Loucy (cell line): Measurements from ENCODE around the gene LY6G5C.

Source experiments
- H2AFZ ChIP-seq: fragments of 200-600 bp; sonication (generic); 2 replicates; pipeline ENCODE4 v1.6.0; 2016; ENCODE audit warnings: antibody characterized with exemption, mild to moderate bottlenecking, low read length, moderate library complexity
- H3F3A ChIP-seq: fragments of 200-600 bp; 2 replicates; pipeline ENCODE4 v1.6.0; 2016; ENCODE audit warnings: antibody characterized with exemption, low read depth, mild to moderate bottlenecking
- H3K27me3 ChIP-seq: fragments of 200-600 bp; sonication (generic); 2 replicates; pipeline ENCODE4 v1.6.1; 2014; ENCODE audit warnings: low read length, mild to moderate bottlenecking; ENCODE audit not compliant: insufficient read depth, poor library complexity, severe bottlenecking
- H3K36me3 ChIP-seq: fragments of 200-600 bp; sonication (generic); 2 replicates; pipeline ENCODE4 v1.6.1; 2016; ENCODE audit warnings: low read length; ENCODE audit not compliant: insufficient read depth
- H3K4me1 ChIP-seq: fragments of 200-600 bp; sonication (generic); 2 replicates; pipeline ENCODE4 v1.5.1; 2014; ENCODE audit warnings: low read length, mild to moderate bottlenecking; ENCODE audit not compliant: insufficient read depth, poor library complexity, severe bottlenecking
- H3K4me2 ChIP-seq: fragments of 200-600 bp; sonication (generic); 2 replicates; pipeline ENCODE4 v1.6.0; 2014; ENCODE audit warnings: antibody characterized with exemption, low read length, low read depth, mild to moderate bottlenecking; ENCODE audit not compliant: poor library complexity, severe bottlenecking
- H3K4me3 ChIP-seq: fragments of 200-600 bp; sonication (generic); 2 replicates; pipeline ENCODE4 v1.5.1; 2014; ENCODE audit warnings: low read length, mild to moderate bottlenecking, mixed read lengths; ENCODE audit not compliant: poor library complexity, severe bottlenecking
- H3K79me2 ChIP-seq: fragments of 200-600 bp; sonication (generic); 2 replicates; pipeline ENCODE4 v1.6.1; 2014; ENCODE audit warnings: low read length; ENCODE audit not compliant: insufficient read depth
- H3K9ac ChIP-seq: fragments of 200-600 bp; sonication (generic); 2 replicates; pipeline ENCODE4 v1.6.0; 2014; ENCODE audit warnings: mild to moderate bottlenecking, low read depth, low read length, moderate library complexity; ENCODE audit not compliant: poor library complexity, severe bottlenecking
- H3K9me2 ChIP-seq: fragments of 200-600 bp; sonication (generic); replicated peaks from 2 replicates; pipeline ENCODE4 v1.6.1; 2016; ENCODE audit warnings: low read depth, low read length, mixed read lengths
- H3K9me3 ChIP-seq: fragments of 200-600 bp; sonication (generic); 2 replicates; pipeline ENCODE4 v1.6.1; 2014; ENCODE audit warnings: mild to moderate bottlenecking, antibody characterized with exemption, low read length, low read depth; ENCODE audit not compliant: insufficient read depth
- H4K20me1 ChIP-seq: fragments of 200-600 bp; sonication (generic); 2 replicates; pipeline ENCODE4 v1.6.0; 2014; ENCODE audit warnings: antibody characterized with exemption, low read length, mild to moderate bottlenecking; ENCODE audit not compliant: insufficient read depth, poor library complexity, severe bottlenecking
- EZH2phosphoT487 ChIP-seq: fragments of 200-600 bp; IDR thresholded peaks from 2 replicates; pipeline ENCODE4 v1.6.1; 2018; ENCODE audit warnings: antibody characterized with exemption, mild to moderate bottlenecking, moderate library complexity, borderline replicate concordance
- TF ChIP-seq, protein P1 (sequence below): fragments of 200-600 bp; sonication (generic); conservative IDR thresholded peaks from 2 replicates; pipeline ENCODE4 v1.5.1; 2014; ENCODE audit warnings: mild to moderate bottlenecking, antibody characterized with exemption, low read length

Gene LY6G5C

DNA sequence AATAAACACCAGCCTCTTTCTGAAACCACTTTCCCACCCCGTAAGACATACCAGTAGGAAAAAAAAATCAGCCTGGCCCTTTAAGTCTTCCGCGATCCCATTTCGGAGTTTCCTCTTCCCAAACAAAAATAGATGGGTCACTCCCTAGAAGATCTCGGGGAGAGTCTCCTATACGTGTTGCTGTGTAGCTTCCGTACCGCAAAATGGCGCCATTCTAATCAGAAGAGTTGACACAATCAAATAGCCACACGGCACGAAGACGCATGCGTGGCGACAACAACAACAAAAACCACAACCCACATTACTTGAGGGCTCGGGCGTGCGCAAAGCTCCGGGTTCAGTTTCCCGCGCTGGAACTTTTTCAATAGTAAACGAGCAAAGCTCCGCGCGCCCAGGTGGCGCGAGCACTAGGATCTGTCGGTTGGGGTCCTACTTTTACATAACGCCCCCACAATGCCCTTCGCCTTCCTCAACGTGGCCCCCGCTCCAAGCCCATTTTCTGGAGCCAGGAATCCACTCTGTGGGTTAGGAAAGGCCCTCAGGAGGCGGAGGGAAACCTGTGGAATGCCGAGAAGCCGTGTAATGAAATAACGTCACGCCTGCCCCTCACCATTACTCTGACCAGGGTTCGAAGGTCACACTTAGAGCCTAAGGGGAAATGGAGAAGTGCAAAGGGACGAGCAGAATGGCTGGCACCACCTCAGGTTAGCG, 15.9 kb downstream of the LY6G5C start, which contains the start of gene GPANK1:
Gene GPANK1, minus strand, starts transcription at position 208 of the 711 bp plus-strand sequence. CDS start 519 bp downstream, outside the sequence.
- Histone ChIP-seq H3K9me2 (no peaks in the 10 kb centered on the region), H3K36me3 (peaks cover 28% of the 10 kb centered on the region; the same call in 1 of the 2 replicates), H3K4me2 (peak within 1 kb of the TSS; percentile 95), H4K20me1 (peaks cover 19% of the 10 kb centered on the region), H3K9ac (peak within 1 kb of the TSS; percentile 98), H3K9me3 (no peaks in the 10 kb centered on the region), H3K79me2 (peaks cover 74% of the 10 kb centered on the region), H2AFZ (peak within 1 kb of the TSS; percentile 68), H3K4me1 (peaks cover 49% of the 10 kb centered on the region), H3K4me3 (peak within 1 kb of the TSS; percentile 88), H3K27me3 (no peaks in the 10 kb centered on the region), H3F3A (no peaks in the 10 kb centered on the region)
- no peak for TF ChIP-seq EZH2phosphoT487
- TF ChIP-seq, protein P1, sequence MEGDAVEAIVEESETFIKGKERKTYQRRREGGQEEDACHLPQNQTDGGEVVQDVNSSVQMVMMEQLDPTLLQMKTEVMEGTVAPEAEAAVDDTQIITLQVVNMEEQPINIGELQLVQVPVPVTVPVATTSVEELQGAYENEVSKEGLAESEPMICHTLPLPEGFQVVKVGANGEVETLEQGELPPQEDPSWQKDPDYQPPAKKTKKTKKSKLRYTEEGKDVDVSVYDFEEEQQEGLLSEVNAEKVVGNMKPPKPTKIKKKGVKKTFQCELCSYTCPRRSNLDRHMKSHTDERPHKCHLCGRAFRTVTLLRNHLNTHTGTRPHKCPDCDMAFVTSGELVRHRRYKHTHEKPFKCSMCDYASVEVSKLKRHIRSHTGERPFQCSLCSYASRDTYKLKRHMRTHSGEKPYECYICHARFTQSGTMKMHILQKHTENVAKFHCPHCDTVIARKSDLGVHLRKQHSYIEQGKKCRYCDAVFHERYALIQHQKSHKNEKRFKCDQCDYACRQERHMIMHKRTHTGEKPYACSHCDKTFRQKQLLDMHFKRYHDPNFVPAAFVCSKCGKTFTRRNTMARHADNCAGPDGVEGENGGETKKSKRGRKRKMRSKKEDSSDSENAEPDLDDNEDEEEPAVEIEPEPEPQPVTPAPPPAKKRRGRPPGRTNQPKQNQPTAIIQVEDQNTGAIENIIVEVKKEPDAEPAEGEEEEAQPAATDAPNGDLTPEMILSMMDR = no peak

DNA sequence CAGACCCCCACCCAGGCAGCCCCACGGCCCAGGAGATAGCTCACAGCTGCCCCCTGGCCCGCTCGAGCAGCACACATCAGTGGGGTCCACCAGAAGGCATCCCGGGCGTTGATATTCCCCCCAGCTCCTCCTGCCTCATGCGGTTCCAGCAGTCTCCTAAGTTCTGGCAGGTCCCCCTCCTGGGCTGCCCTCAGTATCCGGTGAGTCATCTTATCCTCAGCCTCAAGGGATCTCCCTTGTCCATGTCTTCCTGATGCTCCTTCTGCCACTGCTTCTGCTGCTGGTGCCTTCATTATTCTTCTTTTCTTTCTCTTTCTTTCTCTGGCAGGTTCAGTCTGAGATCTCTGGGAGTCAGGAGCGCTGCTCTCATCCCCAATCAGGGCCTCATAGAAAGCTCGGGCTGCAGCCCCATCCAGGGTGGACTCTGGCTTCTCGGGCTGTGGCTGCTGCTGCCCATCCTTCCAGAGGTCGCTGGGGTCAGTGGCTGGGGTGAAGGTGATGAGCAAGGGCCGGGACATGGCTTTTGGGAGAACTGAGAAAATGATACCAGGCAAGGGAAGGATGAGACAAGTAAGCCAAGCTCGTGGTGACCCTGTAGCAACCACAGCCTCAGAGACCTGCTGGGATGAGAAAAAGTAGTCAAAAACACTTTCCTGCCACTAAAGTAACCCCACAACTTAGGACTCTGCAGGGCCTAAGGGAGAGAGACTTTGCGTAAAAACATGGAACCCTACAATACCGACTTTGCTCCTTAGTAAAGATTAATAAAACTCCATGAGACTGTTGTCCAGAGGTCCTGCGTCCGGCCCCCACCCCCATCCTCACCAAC, 16.7 kb downstream of the LY6G5C start:
- Histone ChIP-seq H3K4me3 (peak overlapping the region; percentile 88), H3K27me3 (no peaks in the 10 kb centered on the region), H3K9me2 (no peaks in the 10 kb centered on the region), H2AFZ (peak overlapping the region; percentile 68; the same call in 1 of the 2 replicates), H4K20me1 (peaks cover 23% of the 10 kb centered on the region), H3K79me2 (peaks cover 74% of the 10 kb centered on the region), H3K9ac (peak overlapping the region; percentile 98), H3K4me1 (peaks cover 56% of the 10 kb centered on the region), H3K4me2 (peak overlapping the region; percentile 95), H3K9me3 (no peaks in the 10 kb centered on the region), H3K36me3 (peaks cover 20% of the 10 kb centered on the region; the same call in 1 of the 2 replicates), H3F3A (no peaks in the 10 kb centered on the region)
- TF ChIP-seq, protein P1 = no peak; the same call in 1 of the 2 replicates
- TF ChIP-seq EZH2phosphoT487 = no peak

DNA sequence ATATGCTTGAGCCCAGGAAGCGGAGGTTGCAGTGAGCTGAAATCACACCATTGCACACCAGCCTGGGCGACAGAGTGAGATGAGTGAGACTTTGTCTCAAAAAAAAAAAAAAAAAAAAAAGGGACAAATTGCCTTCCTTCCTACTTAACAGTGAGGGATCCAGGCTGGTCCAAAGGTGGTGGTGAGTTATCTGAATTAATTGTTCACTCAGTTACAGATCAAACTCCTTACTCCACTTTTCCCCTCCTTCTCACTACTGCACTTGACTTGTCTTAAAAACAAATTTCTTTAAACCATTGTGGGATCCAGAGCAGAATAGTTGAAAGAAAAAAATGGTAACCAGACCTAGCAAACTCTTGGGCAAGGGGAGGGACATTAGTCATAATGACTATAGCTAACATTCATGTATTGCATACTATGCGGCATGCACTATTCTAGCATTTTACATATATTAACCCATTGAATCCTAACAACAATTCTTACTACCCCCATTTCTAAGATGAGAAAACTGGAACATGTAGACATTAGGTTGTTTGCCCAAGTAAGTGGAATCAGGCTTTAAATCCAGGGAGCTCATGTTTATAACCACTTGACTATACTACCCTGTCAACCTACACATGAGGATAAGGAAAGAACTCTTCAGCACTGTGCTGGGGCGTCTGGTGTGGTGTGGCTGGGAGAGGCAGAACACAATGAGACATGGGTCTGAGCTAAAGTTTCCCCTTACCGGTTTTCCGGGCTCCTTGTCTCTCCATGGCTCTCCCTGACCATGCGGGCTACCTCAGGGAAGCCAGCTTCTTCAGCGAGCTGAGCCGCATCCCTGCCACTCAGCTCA, 17.5 kb downstream of the LY6G5C start:
- no peak for TF ChIP-seq EZH2phosphoT487
- TF ChIP-seq, protein P1 = no peak
- Histone ChIP-seq H2AFZ (no peak overlapping the region), H3K36me3 (peaks cover 12% of the 10 kb centered on the region; the same call in 1 of the 2 replicates), H4K20me1 (peaks cover 25% of the 10 kb centered on the region), H3K4me1 (peaks cover 59% of the 10 kb centered on the region), H3K79me2 (peaks cover 74% of the 10 kb centered on the region), H3K4me3 (peak overlapping the region; percentile 88), H3K9me3 (no peaks in the 10 kb centered on the region), H3K9me2 (no peaks in the 10 kb centered on the region), H3F3A (no peaks in the 10 kb centered on the region), H3K27me3 (no peaks in the 10 kb centered on the region), H3K4me2 (peak overlapping the region; percentile 95), H3K9ac (peak overlapping the region; percentile 98)
